ENCODE measurements around the gene WASF3.

- TF ChIP-seq CTCF (IDR thresholded peaks at IDR 0.05 in 4 of 5, conservative IDR thresholded peaks at IDR 0.05 in 1 of 5) (no peak), POLR2A (IDR thresholded peaks at IDR 0.05) (no peak)
Measured at GRCh38 chr13:26618726-26619125, 61.2 kb downstream of the WASF3 start.

Measured in gastrocnemius medialis (tissue), 4 donors.